Aorta (tissue), 5 donors: ENCODE measurements around the gene SELENOF. TPM values are rescaled to one million over a fixed set of nuclear protein-coding genes. Genes with fewer than 3 reads are reported as not detected.

Source experiments
- ATAC-seq: fragments of 200-7000 bp; cut with Tn5 transposase; one replicate; pipeline ENCODE4 v1.9.1; 2022; ENCODE audit warnings: moderate library complexity; ENCODE audit not compliant: low FRiP score
- DNase-seq, 2 donors: peaks; one replicate each; pipeline ENCODE4 v3.0.0-alpha.2; 2020
- H3K27ac ChIP-seq, 2 donors: one replicate each; pipeline ENCODE4 v1.5.1; 2013; ENCODE audit warnings: low read length in 2 of 2, mild to moderate bottlenecking in 2 of 2, moderate library complexity in 2 of 2, control low read depth in 1 of 2, inconsistent platforms in 1 of 2, low read depth in 1 of 2
- H3K27me3 ChIP-seq, 2 donors: one replicate each; pipeline ENCODE4 v1.6.1; 2013; ENCODE audit warnings: control low read depth in 1 of 2, low read length in 1 of 2, mild to moderate bottlenecking in 1 of 2, moderate library complexity in 1 of 2; ENCODE audit not compliant: insufficient read depth in 2 of 2, control insufficient read depth in 1 of 2
- H3K36me3 ChIP-seq, 2 donors: one replicate each; pipeline ENCODE4 v1.6.1; 2013; ENCODE audit warnings: control low read depth in 1 of 2, low read length in 1 of 2, mild to moderate bottlenecking in 1 of 2; ENCODE audit not compliant: insufficient read depth in 2 of 2, control insufficient read depth in 1 of 2
- H3K4me1 ChIP-seq, 2 donors: one replicate each; pipeline ENCODE4 v1.6.1; 2013; ENCODE audit warnings: low read length in 2 of 2, control low read depth in 1 of 2, mild to moderate bottlenecking in 1 of 2, moderate library complexity in 1 of 2; ENCODE audit not compliant: insufficient read depth in 2 of 2, control insufficient read depth in 1 of 2
- H3K4me3 ChIP-seq, 2 donors: one replicate each; pipeline ENCODE4 v1.5.1; 2013; ENCODE audit warnings: low read length in 2 of 2, control low read depth in 1 of 2, mild to moderate bottlenecking in 1 of 2
- H3K9me3 ChIP-seq: one replicate; pipeline ENCODE4 v1.6.1; 2013; ENCODE audit warnings: mild to moderate bottlenecking, low read length; ENCODE audit not compliant: control insufficient read depth
- WGBS, 2 donors: extraction: QIAGEN DNeasy Blood & Tissue Kit; methylation state at CpG; one replicate each; pipeline ENCODE4 v1.1.7; 2013; 5-methylcytosine and 5-hydroxymethylcytosine counted together
- intact Hi-C, 2 donors: fragments of 100-400 bp; cut with DNase I; formaldehyde crosslinking; loops; one replicate each; pipeline versions ENCODE4 v1.14.2 to v1.15.0; 2022
- polyA plus RNA-seq, 2 donors: library from polyadenylated mRNA; stranded (reverse); fragments of 200-250 nt; gene quantifications; one replicate each; pipeline ENCODE4 v1.2.3, GENCODE V29; 2013
- total RNA-seq, 2 donors: library from RNA; stranded (reverse); fragmentation: NEBNext Ultra II Directional; extraction: Animal tissue kit (Norgen Biotek cat#: 25700); gene quantifications; one replicate each; pipeline ENCODE4 v1.2.1, GENCODE V29; 2021
- donor health status: healthy with polysubstance abuse.
- donor health status: Bipolar disorder and iron deficiency.
- donor health status: DM: no; HTN: no; CAD: no.
- donor health status: DM: no; HTN: no; CAD: no.
- donor health status: DM: yes; HTN: yes; CAD: no.

The SELENOF gene
- total and polyA plus RNA-seq, 4 donors, result 133 to 169 (median 149) TPM

DNA sequence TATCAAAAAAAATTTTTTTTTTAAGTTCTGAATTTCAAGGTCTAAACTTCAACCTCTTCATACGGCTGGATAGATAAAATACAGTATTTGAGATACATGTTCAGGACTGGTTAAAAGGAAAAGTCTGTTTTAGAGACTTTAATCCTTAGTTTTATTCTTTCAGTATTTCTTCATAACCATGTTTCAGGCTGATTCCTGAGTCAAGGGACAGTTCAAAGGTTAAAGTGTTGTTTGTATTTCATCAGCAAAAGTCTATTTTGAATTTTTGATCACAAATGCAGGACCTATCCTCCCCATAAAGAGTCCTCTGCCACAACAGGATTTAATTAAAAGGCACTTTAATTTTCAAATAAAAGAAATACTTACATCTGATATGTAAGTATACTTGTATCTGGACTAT, 53.5 kb downstream of the SELENOF start:
- intact Hi-C loops, result no loop called here
- ATAC-seq, result no peak
- Histone ChIP-seq H3K4me3 (no peak overlapping the region), H3K9me3 (no peaks in the 10 kb centered on the region), H3K27ac (no peak overlapping the region), H3K36me3 (no peaks in the 10 kb centered on the region), H3K4me1 (no peaks in the 10 kb centered on the region), H3K27me3 (no peaks in the 10 kb centered on the region)
- DNase-seq, result no peak
- WGBS, 2 donors, result 90 to 94% methylated on average over 1 of the region's 1 CpG

DNA sequence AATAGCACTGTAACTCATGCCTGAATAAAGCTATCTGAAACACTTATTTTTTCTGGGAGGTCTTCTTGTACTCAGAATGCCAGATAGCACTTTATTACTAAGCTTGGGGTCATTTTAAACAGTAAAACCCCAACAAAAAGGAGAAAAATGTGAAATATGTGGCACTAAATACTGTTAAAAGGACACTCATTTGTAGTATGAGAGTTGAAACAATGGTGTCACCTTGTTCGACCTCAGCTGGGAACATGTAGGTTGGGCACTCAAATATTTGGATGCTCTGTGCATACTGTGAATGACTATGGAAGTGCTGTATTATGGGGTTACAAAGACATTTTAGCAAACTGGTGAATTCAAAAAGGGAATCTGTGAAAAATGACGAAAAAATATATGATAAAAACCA, 53.9 kb downstream of the SELENOF start:
- 96 to 100% methylated on average over 2 of the region's 2 CpGs for WGBS, 2 donors
- intact Hi-C loops, result no loop called here
- no peaks in the 10 kb centered on the region for H3K4me1 ChIP-seq

DNA sequence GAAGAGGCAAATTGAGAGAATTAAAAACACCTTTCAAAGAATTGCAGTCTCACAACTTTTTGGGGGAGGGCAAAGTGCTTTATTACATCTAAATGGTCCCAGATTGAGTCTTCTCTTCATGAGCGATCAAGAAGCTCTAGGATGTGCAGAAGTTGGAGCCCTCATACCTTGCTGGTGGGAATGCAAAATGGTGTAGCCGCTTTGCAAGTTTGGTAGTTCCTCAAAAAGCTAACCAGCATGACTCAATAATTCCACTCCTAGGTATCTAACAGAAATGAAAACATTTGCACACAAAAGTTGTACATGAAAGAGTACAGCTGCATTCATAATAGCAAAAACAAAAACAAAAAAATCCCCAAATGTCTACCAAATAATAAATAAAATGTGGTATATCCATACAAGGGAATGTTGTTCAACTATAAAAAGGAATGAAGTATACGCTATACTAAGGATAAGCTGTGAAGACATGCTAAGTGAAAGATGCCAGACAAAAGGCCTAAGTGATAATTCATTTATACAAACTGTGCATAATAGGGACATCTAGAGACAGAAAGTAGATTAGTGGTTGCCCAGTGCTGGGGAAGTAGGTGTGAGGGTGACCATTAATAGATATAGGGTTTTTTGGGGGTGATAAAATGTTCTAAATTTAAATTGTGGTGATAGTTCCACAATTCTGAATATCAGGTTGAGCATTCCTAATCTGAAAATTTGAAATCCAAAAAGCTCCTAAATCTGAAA, 55.2 kb downstream of the SELENOF start:
- no peak for ATAC-seq
- intact Hi-C loops, result no loop called here
- no peaks in the 10 kb centered on the region for H3K4me1 ChIP-seq
- no peak overlapping the region for H3K4me3 ChIP-seq
- no peaks in the 10 kb centered on the region for H3K36me3 ChIP-seq
- no peaks in the 10 kb centered on the region for H3K27me3 ChIP-seq
- DNase-seq, result no peak
- 96 to 97% methylated on average over 3 of the region's 3 CpGs for WGBS, 2 donors
- H3K27ac ChIP-seq, result no peak overlapping the region
- H3K9me3 ChIP-seq, result no peaks in the 10 kb centered on the region

More for the DNA sequence above, 53.9 kb downstream of the SELENOF start:
- no peak for ATAC-seq
- Histone ChIP-seq H3K27ac (no peak overlapping the region), H3K36me3 (no peaks in the 10 kb centered on the region), H3K27me3 (no peaks in the 10 kb centered on the region), H3K9me3 (no peaks in the 10 kb centered on the region), H3K4me3 (no peak overlapping the region)
- DNase-seq, result no peak

DNA sequence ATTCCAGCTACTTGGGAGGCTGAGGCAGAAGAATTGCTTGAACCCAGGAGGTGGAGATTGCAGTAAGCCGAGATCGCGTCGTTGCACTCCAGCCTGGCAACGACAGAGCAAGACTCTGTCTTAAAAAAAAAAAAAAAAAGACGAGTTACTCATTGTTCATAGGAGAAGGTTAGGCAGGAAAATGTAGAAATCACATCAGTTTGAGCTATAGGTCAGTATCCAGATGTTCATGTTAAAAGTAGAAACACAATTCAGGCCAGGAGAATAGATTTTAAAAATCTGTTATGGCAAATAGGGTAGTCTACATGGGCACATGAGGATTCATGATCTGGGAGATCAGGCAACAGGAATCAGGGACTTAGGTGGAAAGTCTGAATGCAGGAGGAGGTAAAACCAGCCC, 57.7 kb downstream of the SELENOF start:
- Histone ChIP-seq H3K36me3 (no peaks in the 10 kb centered on the region), H3K27me3 (no peaks in the 10 kb centered on the region), H3K4me1 (no peaks in the 10 kb centered on the region), H3K27ac (no peak overlapping the region), H3K9me3 (no peaks in the 10 kb centered on the region), H3K4me3 (no peak overlapping the region)
- DNase-seq (no peak), ATAC-seq (no peak)
- intact Hi-C loops, result no loop called here
- 91% methylated on average over 6 of the region's 6 CpGs for WGBS, 2 donors

DNA sequence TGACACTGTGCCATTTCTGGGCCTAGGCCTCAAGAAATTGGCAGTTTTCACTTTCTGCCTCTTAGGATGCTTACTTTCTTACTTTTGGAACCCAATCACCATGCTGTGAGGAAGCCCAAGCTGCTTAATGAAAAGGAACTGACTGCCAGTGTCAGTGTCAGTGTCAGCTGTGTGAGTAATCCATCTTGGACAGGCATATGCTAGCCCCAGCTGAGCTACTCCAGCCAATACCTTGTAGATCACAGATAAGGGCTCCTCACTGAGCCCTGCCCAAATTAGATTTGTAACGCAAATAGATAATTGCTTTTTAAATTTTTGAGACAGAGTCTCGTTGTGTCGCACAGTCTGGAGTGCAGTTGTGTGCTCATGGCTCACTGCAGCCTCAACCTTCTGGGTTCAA, 59.6 kb downstream of the SELENOF start:
- H3K36me3 ChIP-seq, result no peaks in the 10 kb centered on the region
- H3K4me3 ChIP-seq, result no peak overlapping the region
- H3K4me1 ChIP-seq, result no peaks in the 10 kb centered on the region
- H3K27me3 ChIP-seq, result no peaks in the 10 kb centered on the region
- WGBS, 2 donors, result 96 to 98% methylated on average over 3 of the region's 3 CpGs
- ATAC-seq (no peak), DNase-seq (no peak)
- intact Hi-C loops, result no loop called here
- H3K27ac ChIP-seq, result no peak overlapping the region
- H3K9me3 ChIP-seq, result no peaks in the 10 kb centered on the region

DNA sequence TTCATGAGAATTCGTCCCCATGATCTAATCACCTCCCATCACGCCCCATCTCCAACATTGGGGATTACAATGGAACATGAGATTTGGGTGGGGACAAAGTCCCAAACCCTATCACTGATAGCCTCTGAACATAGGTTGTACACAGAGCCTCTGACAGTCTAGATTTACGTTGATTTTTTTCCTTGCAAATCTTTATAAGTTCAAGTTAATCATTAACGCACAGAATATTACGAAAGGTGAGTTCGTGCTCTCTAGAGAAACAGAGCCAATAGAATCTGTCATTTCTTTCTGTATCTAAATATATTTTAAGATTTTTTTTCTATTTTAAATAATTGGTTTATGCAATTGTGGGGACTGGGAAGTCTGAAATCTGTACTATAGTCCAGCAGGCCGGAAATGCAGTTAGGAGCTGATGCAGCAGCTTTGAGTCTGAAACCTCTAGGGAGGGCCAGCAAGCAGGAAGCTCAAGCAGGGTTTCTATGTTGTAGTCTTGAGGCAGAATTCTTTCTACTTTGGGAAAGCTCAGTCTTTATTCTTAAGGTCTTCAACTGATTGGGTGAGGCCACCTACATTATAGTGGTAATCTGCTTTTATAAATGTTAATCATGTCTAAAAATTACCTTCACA, 61.0 kb downstream of the SELENOF start:
- H3K27ac ChIP-seq, result no peak overlapping the region
- H3K9me3 ChIP-seq, result no peaks in the 10 kb centered on the region
- no peak overlapping the region for H3K4me3 ChIP-seq
- intact Hi-C loops, result no loop called here
- no peaks in the 10 kb centered on the region for H3K27me3 ChIP-seq
- DNase-seq, result no peak
- no peak for ATAC-seq
- no peaks in the 10 kb centered on the region for H3K36me3 ChIP-seq
- 88% methylated on average over 7 of the region's 7 CpGs for WGBS, 2 donors
- H3K4me1 ChIP-seq, result no peaks in the 10 kb centered on the region

DNA sequence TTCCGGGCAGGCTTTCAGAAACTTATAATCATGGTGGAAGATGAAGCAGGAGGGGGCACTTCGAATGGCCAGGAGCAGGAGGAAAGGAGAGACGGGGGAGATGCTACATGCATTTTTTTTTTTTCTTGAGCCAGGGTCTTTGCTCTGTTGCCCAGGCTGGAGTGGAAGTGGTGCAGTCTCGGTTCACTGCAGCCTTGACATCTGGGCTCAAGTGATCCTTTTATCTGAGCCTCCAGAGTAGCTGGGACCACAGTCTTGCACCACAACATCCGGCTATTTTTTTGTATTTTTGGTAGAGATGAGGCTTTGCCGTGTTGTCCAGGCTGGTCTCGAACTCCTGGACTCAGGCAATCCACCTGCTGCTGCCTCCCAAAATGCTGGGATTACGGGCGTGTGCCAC, 61.6 kb downstream of the SELENOF start:
- H3K9me3 ChIP-seq, result no peaks in the 10 kb centered on the region
- 88 to 89% methylated on average over 9 of the region's 9 CpGs for WGBS, 2 donors
- H3K27ac ChIP-seq, result no peak overlapping the region
- H3K4me1 ChIP-seq, result no peaks in the 10 kb centered on the region
- H3K27me3 ChIP-seq, result no peaks in the 10 kb centered on the region
- intact Hi-C loops, result no loop called here
- no peak for DNase-seq
- H3K4me3 ChIP-seq, result no peak overlapping the region
- no peak for ATAC-seq
- H3K36me3 ChIP-seq, result no peaks in the 10 kb centered on the region

DNA sequence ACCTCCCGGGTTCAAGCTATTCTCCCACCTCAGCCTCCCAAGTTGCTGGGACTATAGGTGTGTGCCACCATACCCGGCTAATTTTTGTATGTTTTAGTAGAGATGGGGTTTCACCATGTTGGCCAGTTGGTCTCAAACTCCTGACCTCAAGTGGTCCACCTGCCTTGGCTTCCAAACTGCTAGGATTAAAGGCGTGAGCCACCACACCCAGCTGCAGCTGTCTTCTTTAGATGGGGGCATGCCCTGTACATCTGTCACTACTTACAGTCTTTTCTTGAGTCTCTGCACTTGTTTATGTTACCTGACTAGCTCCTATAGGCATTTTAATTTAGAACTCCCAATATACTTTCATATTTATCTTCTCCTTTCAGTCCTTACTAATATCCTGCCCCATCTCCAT, 64.2 kb downstream of the SELENOF start:
- ATAC-seq, result no peak
- Histone ChIP-seq H3K9me3 (no peaks in the 10 kb centered on the region), H3K27ac (no peak overlapping the region), H3K27me3 (no peaks in the 10 kb centered on the region), H3K4me1 (no peaks in the 10 kb centered on the region), H3K4me3 (no peak overlapping the region), H3K36me3 (no peaks in the 10 kb centered on the region)
- WGBS, 2 donors, result 95 to 96% methylated on average over 3 of the region's 3 CpGs
- intact Hi-C loops, result no loop called here
- DNase-seq, result no peak

DNA sequence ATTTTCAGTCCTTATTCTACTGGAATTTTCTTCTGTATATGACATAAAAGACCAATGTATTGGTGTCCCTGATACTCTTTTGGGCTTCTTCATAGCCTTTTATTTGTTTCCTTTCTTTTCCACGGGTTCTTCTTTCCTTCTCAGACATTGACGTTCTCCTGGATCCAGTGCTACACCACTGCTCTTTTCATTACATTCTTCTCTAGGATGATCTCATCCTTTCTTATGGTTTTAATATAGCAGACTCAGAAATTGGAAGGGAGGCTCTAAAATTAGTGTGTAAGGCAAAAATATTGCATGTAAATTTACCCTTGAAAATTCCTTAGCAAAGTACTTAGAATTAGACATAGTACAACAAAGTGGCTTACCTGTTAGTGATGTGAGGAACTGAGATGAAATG, 65.3 kb downstream of the SELENOF start:
- Histone ChIP-seq H3K4me1 (no peaks in the 10 kb centered on the region), H3K36me3 (no peaks in the 10 kb centered on the region), H3K9me3 (no peaks in the 10 kb centered on the region), H3K27ac (no peak overlapping the region), H3K4me3 (no peak overlapping the region), H3K27me3 (no peaks in the 10 kb centered on the region)
- intact Hi-C loops, result no loop called here
- 61 to 71% methylated on average over 2 of the region's 2 CpGs for WGBS, 2 donors
- DNase-seq, result no peak
- ATAC-seq, result no peak
